HG03432 (cell line): ENCODE data around the gene COL4A1.
"Not testable (repeated sequence)": the region's sequence is repeated elsewhere in the genome, so short reads cannot be mapped to it uniquely, and the experiment has no call there.

Experiments used
- ATAC-seq: cut with Tn5 transposase; IDR thresholded peaks from one replicate; pipeline ENCODE4 v1.9.1; 2021; ENCODE audit warnings: mild to moderate bottlenecking, moderate library complexity; ENCODE audit not compliant: unreplicated experiment

Gene COL4A1

DNA sequence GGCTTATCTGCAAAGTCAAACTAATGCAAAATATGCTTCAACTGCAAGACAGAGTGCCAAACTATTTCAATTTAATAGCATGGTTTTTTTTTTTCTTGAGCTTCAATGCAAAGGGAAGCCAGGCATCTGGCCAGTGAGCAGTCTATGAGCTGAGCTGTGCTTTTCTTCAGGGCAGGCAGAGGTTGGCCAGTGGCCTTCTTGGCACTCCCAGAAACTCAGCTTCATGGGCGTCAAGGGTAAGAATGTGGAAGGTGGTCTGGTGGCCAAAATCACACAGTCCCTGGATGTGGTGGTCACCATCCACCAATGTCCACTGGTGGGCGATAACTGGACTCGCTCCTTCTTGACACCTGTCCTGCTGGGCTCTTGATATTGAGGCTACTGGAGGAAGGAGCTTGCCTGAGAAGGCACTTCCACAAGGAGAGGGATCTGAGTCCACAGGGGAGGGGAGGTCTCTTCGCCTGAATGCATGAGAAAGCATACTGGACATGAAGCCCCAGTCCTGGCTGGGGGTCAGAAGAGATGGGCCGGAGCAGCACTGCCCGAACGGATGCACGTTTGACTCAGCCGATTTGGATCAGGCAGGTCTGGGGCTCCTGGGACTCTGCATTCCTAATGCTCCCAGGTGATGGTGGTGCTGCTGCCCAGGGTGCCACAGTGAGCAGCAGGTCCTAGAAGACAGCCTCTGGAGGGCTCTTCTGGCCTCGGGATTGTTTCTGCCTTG lies 17.2 kb upstream of the COL4A1 start:
- no peak for ATAC-seq

- ATAC-seq: no peak
Observed at GRCh38 chr13:110323172-110323891, 16.4 kb upstream of the COL4A1 start.

GRCh38 chr13:110322828-110323171 lies 15.8 kb upstream of the COL4A1 start:
- no peak for ATAC-seq

DNA sequence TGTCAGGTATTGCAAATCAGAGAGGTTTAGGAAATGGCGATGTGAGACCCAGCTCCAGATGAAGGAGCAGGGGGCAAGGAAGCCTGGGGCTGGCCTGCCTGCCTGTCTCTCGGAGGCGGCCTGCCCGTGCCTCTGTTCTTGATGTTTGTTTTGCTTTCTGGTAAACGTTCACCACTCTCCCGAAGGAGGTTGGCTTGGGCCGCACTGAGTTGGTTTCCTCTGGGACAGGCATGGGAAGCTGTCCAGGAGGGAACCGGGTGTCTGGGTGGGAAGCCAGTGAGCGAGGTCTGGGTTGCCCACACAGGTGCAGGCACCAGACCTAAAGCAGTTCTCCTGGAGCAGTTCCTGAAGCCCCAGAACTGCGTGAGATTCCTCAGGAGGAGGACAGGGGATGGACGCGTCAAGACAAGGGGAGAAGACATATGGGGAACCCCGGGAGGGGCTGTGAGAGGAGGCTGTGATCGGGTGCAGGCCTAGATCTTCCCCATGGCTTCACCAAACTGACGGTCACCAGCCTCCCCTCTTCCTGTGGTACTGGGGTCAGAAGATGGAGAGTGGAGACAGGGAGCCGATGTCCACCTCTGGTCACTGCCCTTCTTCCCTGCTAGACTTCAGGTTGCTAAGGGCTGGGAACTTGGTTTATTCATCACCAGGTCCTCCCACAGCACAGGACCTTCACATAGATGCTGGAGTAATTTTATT lies 15.3 kb upstream of the COL4A1 start:
- no peak for ATAC-seq

GRCh38 chr13:110321573-110321972 lies 14.6 kb upstream of the COL4A1 start:
- ATAC-seq: not testable (repeated sequence)

GRCh38 chr13:110320645-110321044 lies 13.7 kb upstream of the COL4A1 start:
- ATAC-seq: no peak

GRCh38 chr13:110319774-110320509 lies 13.0 kb upstream of the COL4A1 start:
- ATAC-seq: no peak

GRCh38 chr13:110319397-110319773 lies 12.4 kb upstream of the COL4A1 start:
- ATAC-seq: no peak

GRCh38 chr13:110318920-110319319 lies 12.0 kb upstream of the COL4A1 start:
- no peak for ATAC-seq

- no peak for ATAC-seq
Observed at GRCh38 chr13:110317496-110318195, 10.7 kb upstream of the COL4A1 start.

DNA sequence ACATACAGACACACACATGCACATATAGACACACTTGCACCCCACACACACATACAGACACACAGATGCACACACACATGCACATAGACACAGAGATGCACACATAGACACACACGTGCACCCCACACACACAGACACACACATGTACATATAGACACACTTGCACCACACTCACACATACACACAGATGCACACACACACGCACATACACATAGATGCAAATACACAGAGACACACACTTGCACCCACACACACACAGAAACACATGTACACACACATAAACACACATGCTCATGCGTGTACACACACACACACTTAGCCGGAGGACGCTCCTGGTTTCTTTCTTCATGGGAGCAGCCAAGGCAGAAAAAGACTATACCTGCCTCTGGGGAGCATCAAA lies 10.1 kb upstream of the COL4A1 start:
- ATAC-seq: no peak

DNA sequence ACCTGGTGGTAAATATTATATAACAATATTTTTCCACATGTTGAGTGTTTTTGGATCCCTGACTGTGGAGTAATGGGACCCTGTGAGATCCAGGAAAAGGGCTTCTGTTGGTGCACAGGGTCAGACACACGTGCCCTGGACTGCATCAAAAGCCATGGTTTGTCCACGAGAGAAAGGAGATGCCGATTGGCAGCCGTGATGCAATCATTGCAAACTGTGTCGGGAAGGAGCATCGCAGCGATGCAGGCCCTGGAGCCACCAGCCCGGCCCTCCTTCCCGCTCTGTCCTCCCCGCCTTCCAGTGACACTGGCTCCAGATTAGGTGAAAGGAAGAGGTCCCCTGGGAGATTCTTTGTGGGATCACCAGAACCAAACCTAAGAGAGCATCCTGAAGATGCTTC lies 9.2 kb upstream of the COL4A1 start:
- no peak for ATAC-seq

- no peak for ATAC-seq
Observed at GRCh38 chr13:110314516-110315245, 7.7 kb upstream of the COL4A1 start.

DNA sequence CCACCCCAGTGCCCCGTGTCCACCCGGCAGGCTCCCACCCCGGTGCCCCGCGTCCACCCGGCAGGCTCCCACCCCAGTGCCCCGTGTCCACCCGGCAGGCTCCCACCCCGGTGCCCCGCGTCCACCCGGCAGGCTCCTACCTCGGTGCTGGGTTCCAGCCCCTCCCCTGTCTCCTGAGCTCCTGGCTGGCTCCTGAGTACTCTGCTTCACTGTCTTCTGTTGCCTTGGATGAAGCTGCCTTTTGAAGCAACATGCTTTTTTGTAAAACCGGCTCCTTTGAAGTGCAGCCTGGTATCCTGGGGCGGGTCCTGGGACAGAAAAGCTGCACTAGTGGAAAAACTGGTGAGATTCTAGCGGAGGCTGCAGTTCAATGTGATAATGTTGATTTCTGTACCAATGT lies 6.8 kb upstream of the COL4A1 start:
- ATAC-seq: not testable (repeated sequence)

- ATAC-seq: not testable (repeated sequence)
Observed at GRCh38 chr13:110313261-110313660, 6.3 kb upstream of the COL4A1 start.

DNA sequence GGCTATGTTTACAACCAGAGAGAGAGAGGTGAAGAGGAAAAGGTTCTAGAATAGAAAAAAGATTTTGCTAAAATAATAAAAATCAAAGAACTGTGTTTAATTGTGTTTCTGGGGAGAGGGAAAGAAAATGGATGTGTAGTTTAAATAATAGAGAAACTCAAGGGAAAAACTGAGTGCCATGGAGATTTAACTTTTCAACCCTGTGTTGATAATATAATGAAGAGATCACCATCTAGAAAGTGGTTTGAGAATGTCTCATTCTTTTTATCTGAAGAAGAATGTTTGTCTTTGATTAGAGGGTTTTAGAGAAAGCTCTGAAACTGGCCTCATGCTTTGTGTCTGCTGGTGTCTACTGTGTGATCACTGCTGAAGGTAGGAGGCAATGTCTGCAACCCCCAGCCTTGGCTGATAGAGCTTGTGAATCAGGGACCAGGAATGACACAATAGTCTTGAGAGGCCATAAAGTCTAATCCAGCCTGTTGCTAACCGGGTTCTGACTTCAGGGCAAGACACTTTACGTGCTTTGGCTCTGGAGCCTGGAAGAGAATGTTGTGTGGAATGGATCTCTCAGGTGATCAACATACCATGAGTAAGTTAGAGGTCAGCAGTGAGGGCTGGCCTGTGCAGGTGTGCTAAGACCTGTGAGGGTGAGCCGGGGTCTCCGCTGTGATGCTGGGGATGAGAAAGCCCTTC lies 5.5 kb upstream of the COL4A1 start:
- no peak for ATAC-seq

DNA sequence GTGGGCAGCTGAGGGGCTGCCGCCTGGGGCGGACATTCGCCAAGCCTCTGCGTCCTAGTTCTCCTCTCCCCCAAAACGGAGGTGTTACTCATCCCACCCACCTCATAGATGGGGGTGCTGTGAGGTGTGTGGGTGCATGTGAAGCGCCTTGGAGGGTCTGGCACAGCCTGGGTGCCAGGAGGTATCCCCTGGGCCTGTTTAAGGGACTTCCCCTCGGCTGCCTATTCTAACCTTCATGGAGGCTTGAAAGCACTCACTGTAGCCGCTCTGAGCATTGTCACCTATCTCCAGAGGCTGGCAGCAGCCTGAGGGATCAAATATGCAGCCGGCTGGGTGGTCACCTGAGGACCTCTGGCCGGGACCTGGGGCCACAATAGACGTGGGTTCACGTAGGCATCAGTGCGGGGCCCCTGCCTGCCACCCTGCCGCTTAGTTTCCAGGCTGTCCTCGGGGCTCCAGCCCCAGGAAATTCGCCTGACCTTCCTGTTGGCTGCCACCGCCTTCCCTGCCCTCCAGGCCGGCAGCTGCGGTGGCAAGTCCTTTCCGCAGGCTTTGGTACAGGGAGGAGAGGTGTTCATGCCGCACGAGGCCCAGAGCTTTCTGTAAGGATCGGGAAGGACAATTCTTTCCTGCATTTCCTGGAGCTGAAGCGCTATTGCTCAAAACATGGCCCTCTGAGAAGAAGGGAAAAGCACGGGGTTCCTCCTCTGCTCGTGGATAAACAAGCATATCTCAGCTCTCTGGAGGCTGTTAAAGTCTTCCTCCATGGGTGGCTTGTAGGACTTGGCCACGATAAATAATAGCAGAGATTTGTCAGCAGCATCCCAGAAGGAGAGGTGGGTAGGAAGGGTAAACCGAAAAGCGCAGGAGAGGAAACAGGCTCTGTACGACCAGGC lies 4.7 kb upstream of the COL4A1 start:
- no peak for ATAC-seq
